GM19043 (cell line): ENCODE data around the gene TMEM175.
"Not testable (repeated sequence)": the region's sequence is repeated elsewhere in the genome, so short reads cannot be mapped to it uniquely, and the experiment has no call there.

ENCODE experiments used
- ATAC-seq: cut with Tn5 transposase; IDR thresholded peaks from one replicate; pipeline ENCODE4 v1.9.1; 2021; ENCODE audit warnings: low read depth; ENCODE audit not compliant: unreplicated experiment

TMEM175 gene

GRCh38 chr4:914531-914930 lies 17.7 kb upstream of the TMEM175 start:
- no peak for ATAC-seq

DNA sequence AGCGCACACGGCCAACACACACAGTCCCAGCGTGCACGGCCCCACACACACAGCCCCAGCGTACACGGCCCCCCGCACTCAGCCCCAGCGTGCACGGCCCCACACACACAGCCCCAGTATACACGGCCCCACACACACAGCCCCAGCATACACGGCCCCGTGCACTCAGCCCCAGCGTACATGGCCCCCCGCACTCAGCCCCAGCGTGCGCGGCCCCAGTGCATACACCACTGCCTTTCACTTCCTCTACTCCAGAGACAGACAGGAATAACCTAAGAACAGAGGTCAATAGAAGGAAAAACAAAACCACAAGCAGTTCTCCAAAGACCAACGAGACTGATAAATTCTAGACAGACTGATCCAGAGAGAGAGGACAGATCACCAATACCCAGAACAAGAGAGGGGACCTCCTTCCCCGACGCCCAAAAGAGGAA lies 17.2 kb upstream of the TMEM175 start:
- ATAC-seq: no peak

DNA sequence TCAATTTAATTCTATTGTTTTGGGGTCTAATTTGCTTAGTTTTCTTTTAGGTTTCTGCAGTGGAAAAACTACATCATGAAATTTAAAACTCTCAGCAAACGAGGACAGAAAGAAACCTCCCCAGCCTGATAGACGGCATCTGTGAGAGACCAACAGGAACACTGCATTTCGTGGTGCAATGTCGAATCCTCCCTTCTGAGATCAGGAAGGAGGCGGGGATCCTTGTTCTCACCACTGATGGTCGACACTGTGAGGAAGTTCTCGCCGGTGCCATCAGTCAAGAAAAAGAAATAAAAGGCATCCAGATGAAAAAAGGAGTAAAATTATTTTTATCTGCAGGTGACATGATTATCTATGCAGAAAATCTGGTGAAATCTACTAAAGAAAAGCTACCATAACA lies 16.7 kb upstream of the TMEM175 start:
- ATAC-seq: no peak

DNA sequence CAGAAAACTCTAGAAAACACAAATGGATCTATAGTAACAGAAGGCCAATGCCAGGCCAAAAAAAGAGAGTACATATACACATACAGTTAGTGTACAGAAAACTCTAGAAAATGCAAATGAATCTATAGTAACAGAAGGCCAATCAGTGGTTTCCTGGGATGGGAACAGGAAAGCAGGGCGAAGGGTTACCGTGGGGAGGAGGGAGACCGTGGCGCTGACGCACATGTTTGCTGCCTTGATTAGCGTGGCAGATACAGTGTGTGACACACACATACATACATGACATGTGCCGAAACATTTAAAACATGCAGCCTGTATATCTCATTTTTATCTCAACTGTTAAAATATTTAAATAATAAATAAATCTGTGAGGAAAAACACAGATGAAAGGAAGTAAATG lies 14.8 kb upstream of the TMEM175 start:
- ATAC-seq: no peak

GRCh38 chr4:917992-918391 lies 14.3 kb upstream of the TMEM175 start:
- ATAC-seq: no peak

DNA sequence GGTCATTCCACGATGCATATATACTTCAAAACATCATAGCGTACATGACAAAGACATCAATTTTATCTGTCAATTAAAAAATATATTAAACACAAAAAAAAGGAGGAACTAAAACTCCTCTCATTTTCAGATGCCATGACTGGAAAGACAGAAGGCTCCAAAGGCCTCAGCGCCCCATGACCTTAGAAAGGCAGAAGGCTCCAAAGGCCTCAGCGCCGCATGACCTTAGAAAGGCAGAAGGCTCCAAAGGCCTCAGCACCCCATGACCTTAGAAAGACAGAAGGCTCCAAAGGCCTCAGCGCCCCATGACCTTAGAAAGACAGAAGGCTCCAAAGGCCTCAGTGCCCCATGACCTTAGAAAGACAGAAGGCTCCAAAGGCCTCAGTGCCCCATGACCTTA lies 13.7 kb upstream of the TMEM175 start:
- ATAC-seq: not testable (repeated sequence)

DNA sequence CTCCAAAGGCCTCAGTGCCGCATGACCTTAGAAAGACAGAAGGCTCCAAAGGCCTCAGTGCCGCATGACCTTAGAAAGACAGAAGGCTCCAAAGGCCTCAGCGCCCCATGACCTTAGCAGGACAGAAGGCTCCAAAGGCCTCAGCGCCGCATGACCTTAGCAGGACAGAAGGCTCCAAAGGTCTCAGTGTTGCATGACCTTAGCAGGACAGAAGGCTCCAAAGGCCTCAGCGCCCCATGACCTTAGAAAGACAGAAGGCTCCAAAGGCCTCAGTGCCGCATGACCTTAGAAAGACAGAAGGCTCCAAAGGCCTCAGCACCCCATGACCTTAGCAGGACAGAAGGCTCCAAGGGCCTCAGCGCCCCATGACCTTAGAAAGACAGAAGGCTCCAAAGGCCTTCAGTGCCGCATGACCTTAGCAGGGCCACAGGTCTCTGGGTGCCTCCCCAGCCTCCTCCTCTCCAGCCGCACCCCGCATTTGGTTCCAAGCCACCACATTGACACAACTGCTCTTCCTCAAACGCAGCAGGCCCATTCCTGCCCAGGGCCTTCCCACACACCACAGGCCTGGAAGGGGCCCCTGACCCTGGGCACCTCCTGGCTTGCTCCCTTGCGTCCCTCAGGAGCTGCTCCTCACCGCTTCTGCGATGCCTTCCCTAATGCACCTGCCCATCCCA lies 13.1 kb upstream of the TMEM175 start:
- ATAC-seq: not testable (repeated sequence)

GRCh38 chr4:921830-922331 lies 10.4 kb upstream of the TMEM175 start:
- no peak for ATAC-seq

DNA sequence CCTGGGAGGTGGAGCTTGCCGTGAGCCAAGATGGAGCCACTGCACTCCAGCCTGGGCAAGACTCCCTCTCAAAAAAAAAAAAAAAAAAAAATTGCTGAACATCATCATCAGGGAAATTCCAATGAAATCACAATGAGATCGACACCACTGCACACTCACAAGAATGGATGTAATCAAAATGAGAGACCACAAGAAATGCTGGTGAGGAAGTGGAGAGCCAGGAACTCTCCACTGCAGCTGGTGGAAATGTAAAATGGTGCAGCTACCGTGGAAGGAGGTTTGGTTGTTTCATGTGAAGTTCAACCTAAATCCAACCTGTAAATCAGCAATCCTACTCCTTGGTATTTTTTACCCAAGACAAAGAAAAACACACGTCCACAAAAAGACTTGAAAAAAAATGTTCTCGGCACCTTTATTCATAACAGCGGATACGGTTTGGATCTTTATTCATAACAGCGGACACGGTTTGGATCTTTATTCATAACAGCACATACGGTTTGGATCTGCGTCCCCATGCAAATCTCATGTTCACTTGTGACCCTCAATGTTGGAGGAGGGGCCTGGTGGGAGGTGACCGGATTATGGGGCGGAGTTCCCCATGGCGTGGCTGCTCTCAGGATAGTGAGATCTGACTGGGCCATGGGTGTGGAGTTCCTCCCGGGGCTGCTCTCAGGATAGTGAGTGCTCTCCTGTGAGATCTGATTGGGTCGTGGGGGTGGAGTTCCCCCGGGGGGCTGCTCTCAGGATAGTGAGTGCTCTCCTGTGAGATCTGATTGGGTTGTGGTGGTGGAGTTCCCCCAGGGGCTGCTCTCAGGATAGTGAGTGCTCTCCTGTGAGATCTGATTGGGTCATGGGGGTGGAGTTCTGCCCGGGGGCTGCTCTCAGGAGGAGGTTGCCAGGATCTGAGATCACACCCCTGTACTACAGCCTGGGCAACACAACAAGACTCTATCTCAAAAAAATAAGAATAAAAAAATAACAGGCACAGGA lies 7.9 kb upstream of the TMEM175 start:
- no peak for ATAC-seq

- ATAC-seq: no peak
These were observed 7.1 kb upstream of the TMEM175 start for GRCh38 chr4:925171-925570.

DNA sequence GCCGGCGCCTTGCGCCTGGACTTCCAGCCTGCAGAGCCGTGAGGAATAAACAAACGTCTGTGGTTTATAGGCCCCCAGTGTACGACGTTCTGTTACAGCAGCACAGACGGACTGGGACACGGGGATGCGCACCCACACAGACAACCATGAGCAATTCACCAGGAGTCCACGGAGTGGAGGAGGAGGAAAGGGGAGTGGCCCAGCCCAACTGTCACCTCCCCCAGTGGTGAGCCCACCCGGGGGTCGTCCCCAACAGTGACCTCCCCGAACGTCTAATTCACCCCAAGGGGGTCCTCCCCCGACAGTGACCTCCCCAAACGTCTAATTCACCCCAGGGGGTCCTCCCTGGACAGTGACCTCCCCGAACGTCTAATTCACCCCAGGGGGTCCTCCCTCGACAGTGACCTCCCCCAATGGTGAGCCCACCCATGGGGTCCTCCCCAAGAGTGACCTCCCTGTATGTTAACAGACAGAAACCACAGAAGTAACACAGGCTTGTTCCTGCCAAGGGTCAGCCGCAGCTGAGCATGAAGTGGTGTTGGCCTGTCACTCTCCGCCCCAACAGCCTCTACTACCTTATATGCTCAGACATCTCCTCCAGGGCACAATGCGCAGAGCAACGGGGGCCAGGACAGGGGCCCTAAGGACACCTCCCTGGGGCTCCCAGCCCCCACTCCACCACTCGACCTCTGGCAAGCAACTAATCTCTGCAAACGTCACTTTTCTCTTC lies 6.3 kb upstream of the TMEM175 start:
- no peak for ATAC-seq

DNA sequence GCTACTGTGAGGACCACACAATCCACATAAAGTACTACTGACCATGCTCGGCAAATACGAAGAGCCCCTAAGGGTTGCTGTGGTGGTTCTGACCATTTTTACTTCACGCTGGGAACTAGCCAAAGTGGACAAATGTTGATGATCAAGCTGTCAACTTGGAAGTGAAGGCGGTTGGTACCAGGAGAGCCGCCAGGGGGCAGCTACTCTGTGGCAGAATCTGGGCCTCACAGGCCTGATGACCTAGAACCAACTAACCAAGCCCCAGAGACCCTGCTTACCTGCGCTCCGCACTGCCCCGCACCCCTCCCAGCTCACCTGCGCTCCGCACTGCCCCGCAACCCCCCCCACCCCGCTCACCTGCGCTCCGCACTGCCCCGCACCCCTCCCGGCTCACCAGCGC lies 5.7 kb upstream of the TMEM175 start:
- no peak for ATAC-seq

DNA sequence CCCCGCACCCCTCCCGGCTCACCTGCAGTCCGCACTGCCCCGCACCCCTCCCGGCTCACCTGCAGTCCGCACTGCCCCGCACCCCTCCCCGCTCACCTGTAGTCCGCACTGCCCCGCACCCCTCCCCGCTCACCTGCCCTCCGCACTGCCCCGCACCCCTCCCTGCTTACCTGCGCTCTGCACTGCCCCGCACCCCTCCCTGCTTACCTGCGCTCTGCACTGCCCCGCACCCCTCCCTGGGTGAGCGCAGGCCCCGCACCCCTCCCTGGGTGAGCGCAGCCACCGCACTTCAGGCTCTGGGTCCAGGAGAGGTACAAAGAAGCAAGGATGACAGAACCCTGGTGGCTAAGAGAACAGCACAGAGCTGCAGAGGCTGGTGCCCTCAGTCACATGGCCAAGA lies 4.7 kb upstream of the TMEM175 start:
- ATAC-seq: not testable (repeated sequence)

DNA sequence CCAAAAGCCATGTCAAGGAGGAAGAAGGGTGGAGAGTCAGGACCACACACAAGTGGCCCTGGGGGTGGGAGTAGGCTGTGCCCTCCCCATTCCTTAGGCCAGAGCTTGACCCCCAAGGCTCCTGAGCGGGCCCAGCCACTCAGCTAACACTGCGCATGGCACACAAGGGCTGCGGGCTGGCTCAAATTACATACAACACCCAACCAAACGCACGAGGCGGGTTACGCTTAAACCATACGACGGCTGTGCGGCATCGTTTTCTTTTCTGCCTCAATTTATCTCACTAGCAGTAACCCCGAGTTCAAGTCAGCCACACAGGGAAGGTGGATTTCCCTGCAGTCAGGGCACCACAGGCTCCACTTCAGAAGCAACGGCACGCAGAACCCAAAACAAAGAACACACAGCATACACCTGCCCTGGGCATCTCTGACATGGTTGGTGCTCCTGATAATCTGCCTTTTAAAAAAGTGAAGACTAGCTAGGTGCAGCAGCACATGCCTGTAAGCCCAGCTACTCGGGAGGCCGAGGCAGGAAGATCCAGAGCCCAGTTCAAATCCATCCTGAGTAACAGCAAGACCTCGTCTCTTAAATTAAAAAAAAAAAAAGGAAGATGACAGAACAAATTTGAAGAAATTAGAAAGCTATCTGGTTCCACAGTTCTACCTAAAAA lies 3.0 kb upstream of the TMEM175 start:
- no peak for ATAC-seq

- ATAC-seq: no peak
These were observed 2.2 kb upstream of the TMEM175 start for GRCh38 chr4:930028-930551.

GRCh38 chr4:930827-931193 lies 1.4 kb upstream of the TMEM175 start:
- no peak for ATAC-seq

DNA sequence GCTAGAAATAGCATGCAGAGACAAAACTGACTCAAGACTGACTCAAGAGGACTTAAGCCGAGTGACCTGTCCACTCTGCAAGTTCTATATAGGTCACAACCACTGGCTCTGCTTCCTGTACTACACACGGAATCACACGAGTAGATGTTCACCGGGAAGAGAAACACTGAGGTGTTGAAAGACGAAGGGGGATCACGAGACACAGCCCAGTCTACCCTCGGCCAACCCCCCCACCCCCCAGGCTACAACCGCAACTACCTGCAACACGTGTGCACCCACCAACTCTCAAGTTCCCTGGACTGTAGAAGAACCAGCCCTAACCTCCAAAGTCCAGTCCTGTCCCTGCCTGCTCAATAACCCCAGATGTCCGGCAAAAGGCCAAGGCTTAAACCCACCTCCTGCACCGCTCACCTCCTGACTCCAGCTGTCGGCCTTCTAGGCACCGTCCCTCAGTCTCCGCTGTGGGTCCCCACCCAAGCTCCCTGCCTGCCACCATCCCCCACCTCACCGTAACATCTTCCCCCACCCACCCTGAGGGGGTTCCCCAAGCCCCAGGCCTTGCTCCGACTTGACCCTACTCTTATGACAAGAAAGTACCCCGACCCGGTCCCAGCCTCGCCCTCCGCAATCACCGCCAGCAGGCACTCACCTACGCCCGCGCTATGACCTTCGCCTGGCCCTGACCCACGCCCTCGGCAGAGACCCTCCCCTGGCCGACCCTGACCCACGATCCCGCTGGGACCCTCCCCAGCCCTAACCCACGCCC lies 883 bp upstream of the TMEM175 start:
- no peak for ATAC-seq

- no peak for ATAC-seq
These were observed 432 bp downstream of the TMEM175 start for GRCh38 chr4:932713-933070.

DNA sequence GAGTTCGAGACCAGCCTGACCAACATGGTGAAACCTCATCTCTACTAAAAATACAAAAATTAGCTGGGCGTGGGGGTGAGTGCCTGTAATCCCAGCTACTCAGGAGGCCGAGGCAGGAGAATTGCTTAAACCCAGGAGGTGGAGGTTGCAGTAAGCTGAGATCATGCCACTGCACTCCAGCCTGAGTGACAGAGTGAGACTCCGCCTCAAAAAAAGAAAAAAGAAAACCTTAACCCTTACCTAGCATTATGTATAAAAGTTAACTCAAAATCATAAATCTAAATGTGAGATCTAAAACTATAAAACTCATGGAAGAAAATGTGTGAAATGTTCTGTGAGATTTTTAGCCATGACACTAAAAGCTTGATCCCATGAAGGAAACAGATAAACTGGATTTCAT lies 7.2 kb downstream of the TMEM175 start:
- not testable (repeated sequence) for ATAC-seq
